Activated T-helper 1 cell treated with anti-CD3 and anti-CD28 coated beads, Interleukin-12 subunit alpha, Interleukin-12 subunit beta, Interleukin-2, Interleukin-4 antibody, amounts not matched to agents 30 ng/mL and 10 ng/mL and 1 ng/mL, durations not matched to agents 14 hours and 24 hours and 36 hours (primary cell): Measurements from ENCODE around the gene KATNBL1. TPM values are rescaled to one million over a fixed set of nuclear protein-coding genes. Genes with fewer than 3 reads are reported as not detected.
A peak's percentile ranks its signal among the peaks of the same experiment; 100 is the strongest.
"Not testable (repeated sequence)": the region's sequence is repeated elsewhere in the genome, so short reads cannot be mapped to it uniquely, and the experiment has no call there.

Experiments used
- DNase-seq: peaks from one replicate; pipeline ENCODE4 v3.0.0; 2021; ENCODE audit warnings: low spot score
- H3K27ac Mint-ChIP-seq: one replicate; pipeline ENCODE4 v1.8.0; 2021; ENCODE audit warnings: mild to moderate bottlenecking, mixed read lengths
- H3K27me3 Mint-ChIP-seq: one replicate; pipeline ENCODE4 v1.8.0; 2022; ENCODE audit warnings: mild to moderate bottlenecking, moderate library complexity, mixed read lengths; ENCODE audit not compliant: insufficient read depth
- H3K36me3 Mint-ChIP-seq: one replicate; pipeline ENCODE4 v1.8.0; 2021; ENCODE audit warnings: low read depth, mixed read lengths
- H3K4me1 Mint-ChIP-seq: one replicate; pipeline ENCODE4 v1.8.0; 2021; ENCODE audit warnings: low read depth, mixed read lengths
- H3K4me3 Mint-ChIP-seq: one replicate; pipeline ENCODE4 v1.8.0; 2021; ENCODE audit warnings: mild to moderate bottlenecking, moderate library complexity, mixed read lengths
- H3K9me3 Mint-ChIP-seq: one replicate; pipeline ENCODE4 v1.8.0; 2021; ENCODE audit warnings: mixed read lengths
- intact Hi-C: fragments of 100-400 bp; cut with micrococcal nuclease; formaldehyde crosslinking; loops from one replicate; pipeline ENCODE4 v1.15.1; 2024
- total RNA-seq: library from RNA; stranded (reverse); gene quantifications from 2 replicates; pipeline ENCODE4 v1.2.3, GENCODE V29; 2022

Gene KATNBL1
- total RNA-seq, 1 donor from 2014 or later = 37.6 TPM

DNA sequence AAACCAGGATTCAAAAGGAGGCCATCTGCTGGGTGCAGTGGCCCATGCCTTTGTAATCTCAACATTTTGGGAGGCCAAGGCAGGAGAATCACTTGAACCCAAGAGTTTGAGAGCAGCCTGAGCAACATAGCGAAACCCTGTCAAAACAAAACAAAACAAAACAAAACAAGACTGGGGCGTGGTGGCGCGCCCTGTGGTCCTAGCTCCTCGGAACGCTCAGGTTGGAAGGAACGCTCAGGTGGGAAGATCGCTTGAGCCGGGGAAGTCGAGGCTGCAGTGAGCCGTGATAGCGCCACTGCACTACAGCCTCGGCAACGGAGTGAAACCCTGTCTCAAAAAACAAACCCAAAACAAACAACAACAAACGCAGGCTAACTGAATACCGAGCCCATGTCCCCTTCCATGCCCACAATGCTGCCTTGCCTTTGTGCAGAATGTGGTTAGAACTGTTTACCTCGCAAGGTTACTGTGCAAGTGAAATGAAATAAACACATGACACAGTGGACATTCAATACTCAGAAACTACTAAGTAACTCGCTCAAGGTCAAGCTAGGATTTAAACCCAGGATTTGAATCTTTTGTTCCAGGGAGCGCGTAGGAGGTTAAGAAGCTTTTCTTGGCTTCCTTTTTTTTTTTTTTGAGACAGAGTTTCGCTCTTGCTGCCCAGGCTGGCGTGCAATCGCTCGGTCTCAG lies 14.2 kb upstream of the KATNBL1 start:
- intact Hi-C loops = loop anchor here (1.0 to 5.0 kb wide), 5 partner anchors 15 to 1323 kb away; partner anchors contain the start of genes DPH6, NOP10, NUTM1 and ZNF770
- Mint-ChIP-seq H3K4me3 (peak overlapping the region; percentile 90), H3K36me3 (peaks cover 24% of the 10 kb centered on the region), H3K4me1 (peaks cover 35% of the 10 kb centered on the region), H3K27ac (peak overlapping the region; percentile 98), H3K27me3 (no peaks in the 10 kb centered on the region), H3K9me3 (no peaks in the 10 kb centered on the region)
- DNase-seq = no peak

DNA sequence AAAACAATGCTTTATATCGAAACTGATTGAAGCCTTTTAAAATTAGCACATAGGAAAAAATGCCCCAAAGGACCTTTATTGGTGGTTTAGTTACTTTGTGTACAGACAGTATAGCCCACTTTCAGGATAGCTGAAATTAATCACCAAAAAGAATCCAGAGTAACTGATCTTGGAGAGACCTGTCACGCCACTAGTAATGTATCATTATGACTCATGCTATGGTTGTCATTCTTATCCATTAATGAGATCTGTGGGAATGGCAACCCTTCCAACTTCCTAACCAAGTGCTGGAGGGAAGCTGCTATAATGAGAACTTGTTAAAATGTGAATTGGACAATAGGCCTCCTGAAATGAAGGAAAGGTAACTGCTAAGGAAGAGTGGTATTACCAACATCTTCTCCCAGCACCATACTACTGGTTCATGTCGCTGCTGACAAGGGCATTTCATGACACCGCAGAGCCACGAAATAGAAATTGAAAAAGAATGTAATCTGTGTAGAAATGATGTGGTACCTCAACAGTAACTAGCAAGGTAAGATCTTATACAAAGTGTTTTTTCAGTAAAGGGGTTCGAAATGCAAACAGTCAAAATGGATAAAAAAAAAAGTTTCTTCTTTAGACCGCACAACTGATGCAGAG lies 7.8 kb upstream of the KATNBL1 start:
- intact Hi-C loops = no loop called here
- H3K36me3 Mint-ChIP-seq = no peaks in the 10 kb centered on the region
- no peak for DNase-seq
- H3K4me1 Mint-ChIP-seq = no peaks in the 10 kb centered on the region
- H3K27me3 Mint-ChIP-seq = peaks cover 8% of the 10 kb centered on the region
- no peak overlapping the region for H3K4me3 Mint-ChIP-seq
- no peaks in the 10 kb centered on the region for H3K9me3 Mint-ChIP-seq
- H3K27ac Mint-ChIP-seq = no peak overlapping the region

GRCh38 chr15:34216527-34217270 lies 6.8 kb upstream of the KATNBL1 start:
- intact Hi-C loops = no loop called here
- Mint-ChIP-seq H3K9me3 (no peaks in the 10 kb centered on the region), H3K27ac (no peak overlapping the region), H3K27me3 (peaks cover 8% of the 10 kb centered on the region), H3K36me3 (no peaks in the 10 kb centered on the region), H3K4me1 (no peaks in the 10 kb centered on the region), H3K4me3 (no peak overlapping the region)
- DNase-seq = no peak

- Mint-ChIP-seq H3K4me3 (no peak overlapping the region), H3K27ac (no peak overlapping the region), H3K27me3 (peaks cover 8% of the 10 kb centered on the region), H3K9me3 (no peaks in the 10 kb centered on the region), H3K36me3 (no peaks in the 10 kb centered on the region), H3K4me1 (peaks cover 10% of the 10 kb centered on the region)
- DNase-seq = no peak
- intact Hi-C loops = loop anchor here (5.0 kb wide), 1 partner anchor 223 kb away; the partner anchor contains the start of gene GOLGA8A
These were observed 4.2 kb upstream of the KATNBL1 start for GRCh38 chr15:34214135-34214534.

GRCh38 chr15:34213690-34214089 lies 3.8 kb upstream of the KATNBL1 start:
- Mint-ChIP-seq H3K27ac (no peak overlapping the region), H3K9me3 (no peaks in the 10 kb centered on the region), H3K4me1 (peaks cover 14% of the 10 kb centered on the region), H3K36me3 (no peaks in the 10 kb centered on the region), H3K27me3 (peaks cover 8% of the 10 kb centered on the region), H3K4me3 (no peak overlapping the region)
- no peak for DNase-seq
- intact Hi-C loops = loop anchor here (5.0 kb wide), 1 partner anchor 224 kb away; the partner anchor contains the start of gene GOLGA8A

GRCh38 chr15:34206011-34206410 lies 3.9 kb downstream of the KATNBL1 start:
- peaks cover 42% of the 10 kb centered on the region for H3K4me1 Mint-ChIP-seq
- H3K4me3 Mint-ChIP-seq = no peak overlapping the region
- no peak overlapping the region for H3K27ac Mint-ChIP-seq
- no peaks in the 10 kb centered on the region for H3K9me3 Mint-ChIP-seq
- peaks cover 14% of the 10 kb centered on the region for H3K36me3 Mint-ChIP-seq
- DNase-seq = no peak
- H3K27me3 Mint-ChIP-seq = no peaks in the 10 kb centered on the region
- intact Hi-C loops = no loop called here

DNA sequence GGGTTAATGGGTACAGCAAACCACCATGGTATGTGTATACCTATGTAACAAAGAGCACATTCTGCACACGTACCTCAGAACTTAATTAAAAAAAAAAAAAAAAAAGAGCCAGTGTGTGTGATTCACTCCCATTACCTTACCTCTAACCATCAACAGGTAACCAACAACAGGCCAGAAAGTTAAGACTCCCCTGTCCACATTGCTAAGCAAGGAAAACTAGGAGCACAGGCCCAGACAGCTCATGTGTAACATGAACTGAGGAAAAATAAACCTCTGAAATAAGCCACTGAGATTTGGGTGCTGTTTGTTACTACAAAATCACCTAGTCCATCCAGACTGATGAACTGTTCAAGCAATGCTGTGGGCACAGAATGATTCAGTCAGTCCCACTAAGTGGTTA lies 6.0 kb downstream of the KATNBL1 start:
- DNase-seq = no peak
- peaks cover 31% of the 10 kb centered on the region for H3K4me1 Mint-ChIP-seq
- intact Hi-C loops = no loop called here
- no peak overlapping the region for H3K27ac Mint-ChIP-seq
- no peak overlapping the region for H3K4me3 Mint-ChIP-seq
- H3K27me3 Mint-ChIP-seq = no peaks in the 10 kb centered on the region
- peaks cover 26% of the 10 kb centered on the region for H3K36me3 Mint-ChIP-seq
- H3K9me3 Mint-ChIP-seq = no peaks in the 10 kb centered on the region

DNA sequence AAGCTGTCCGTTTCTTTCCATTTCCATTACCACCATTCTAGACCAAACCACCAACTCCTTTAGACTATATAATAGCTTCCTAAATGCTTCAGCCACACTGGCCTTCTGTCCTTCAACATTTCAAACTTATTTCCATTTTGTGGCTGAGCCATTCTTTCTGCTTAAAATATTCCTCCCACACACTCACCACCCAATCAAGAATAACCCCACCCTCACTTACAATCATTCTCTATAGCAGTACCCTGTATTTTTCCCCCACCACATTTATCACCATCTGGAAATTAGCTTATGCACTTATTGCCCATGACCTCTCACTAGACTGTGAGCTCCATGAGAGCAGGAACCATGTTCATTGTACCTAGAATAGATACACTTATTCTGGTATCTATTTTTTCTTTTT lies 6.6 kb downstream of the KATNBL1 start:
- Mint-ChIP-seq H3K4me1 (peaks cover 26% of the 10 kb centered on the region), H3K36me3 (peaks cover 28% of the 10 kb centered on the region), H3K27me3 (no peaks in the 10 kb centered on the region), H3K27ac (no peak overlapping the region), H3K9me3 (no peaks in the 10 kb centered on the region), H3K4me3 (no peak overlapping the region)
- intact Hi-C loops = no loop called here
- DNase-seq = no peak

- not testable (repeated sequence) for H3K9me3 Mint-ChIP-seq
These were observed 16.6 kb downstream of the KATNBL1 start for GRCh38 chr15:34193272-34193671.

DNA sequence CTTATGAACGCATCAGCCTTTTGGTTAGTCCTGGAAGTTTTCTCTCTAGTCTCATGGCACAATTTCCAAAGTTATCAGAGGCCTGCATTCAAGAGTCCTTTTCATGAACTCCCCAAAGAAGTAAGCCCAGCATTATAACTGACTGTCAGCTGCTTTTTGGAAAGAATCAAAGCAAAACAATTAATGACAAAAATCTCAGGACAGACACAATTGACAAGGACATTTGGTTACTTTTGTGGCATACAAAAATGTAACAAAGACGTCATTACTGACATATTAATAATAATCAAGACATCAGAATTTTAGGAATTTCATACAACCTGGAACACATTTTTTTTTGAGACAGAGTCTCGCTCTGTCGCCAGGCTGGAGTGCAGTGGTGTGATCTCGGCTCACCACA lies 21.2 kb downstream of the KATNBL1 start:
- peaks cover 12% of the 10 kb centered on the region for H3K36me3 Mint-ChIP-seq
- DNase-seq = no peak
- no peaks in the 10 kb centered on the region for H3K4me1 Mint-ChIP-seq

More at GRCh38 chr15:34193272-34193671, 16.6 kb downstream of the KATNBL1 start:
- H3K27me3 Mint-ChIP-seq, H3K4me3 Mint-ChIP-seq, H3K27ac Mint-ChIP-seq, intact Hi-C loops, H3K4me1 Mint-ChIP-seq, H3K36me3 Mint-ChIP-seq, DNase-seq: not testable (repeated sequence)

DNA sequence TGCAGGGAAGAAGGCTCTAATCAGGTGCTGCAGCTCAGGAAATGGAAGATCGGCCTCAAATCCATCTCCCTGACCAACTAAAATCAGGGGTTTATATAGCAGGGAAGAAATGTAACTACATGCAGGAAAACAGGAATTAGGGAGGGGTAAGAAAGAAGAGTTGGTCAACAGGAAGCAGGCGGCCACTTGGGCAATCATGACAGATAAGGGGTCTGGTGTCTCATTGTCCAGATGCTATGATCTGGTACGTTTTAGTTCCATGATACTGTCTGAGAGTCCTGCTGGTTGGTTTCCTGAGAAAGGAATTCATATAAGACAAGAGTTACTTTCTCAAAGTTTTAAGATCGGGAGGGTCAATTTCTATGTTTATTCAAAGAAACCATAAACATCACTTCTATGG lies 24.2 kb downstream of the KATNBL1 start:
- DNase-seq = no peak
- H3K4me3 Mint-ChIP-seq = no peak overlapping the region
- peaks cover 14% of the 10 kb centered on the region for H3K36me3 Mint-ChIP-seq
- no peaks in the 10 kb centered on the region for H3K27me3 Mint-ChIP-seq
- H3K4me1 Mint-ChIP-seq = no peaks in the 10 kb centered on the region
- H3K9me3 Mint-ChIP-seq = no peaks in the 10 kb centered on the region
- no peak overlapping the region for H3K27ac Mint-ChIP-seq
- intact Hi-C loops = no loop called here

More for the DNA sequence above, 21.2 kb downstream of the KATNBL1 start:
- no peaks in the 10 kb centered on the region for H3K27me3 Mint-ChIP-seq
- H3K4me3 Mint-ChIP-seq = no peak overlapping the region
- H3K9me3 Mint-ChIP-seq = no peaks in the 10 kb centered on the region
- intact Hi-C loops = no loop called here
- no peak overlapping the region for H3K27ac Mint-ChIP-seq

- no peaks in the 10 kb centered on the region for H3K27me3 Mint-ChIP-seq
- peaks cover 15% of the 10 kb centered on the region for H3K36me3 Mint-ChIP-seq
- no peak overlapping the region for H3K27ac Mint-ChIP-seq
- H3K4me1 Mint-ChIP-seq = no peaks in the 10 kb centered on the region
- DNase-seq = no peak
- peaks cover 2% of the 10 kb centered on the region for H3K9me3 Mint-ChIP-seq
- intact Hi-C loops = no loop called here
- H3K4me3 Mint-ChIP-seq = no peak overlapping the region
These were observed 27.0 kb downstream of the KATNBL1 start for GRCh38 chr15:34182942-34183341.

- H3K9me3 Mint-ChIP-seq = peaks cover 6% of the 10 kb centered on the region
These were observed 30.7 kb downstream of the KATNBL1 start for GRCh38 chr15:34179234-34179633.

More at GRCh38 chr15:34179234-34179633, 30.7 kb downstream of the KATNBL1 start:
- H3K4me1 Mint-ChIP-seq = no peaks in the 10 kb centered on the region
- no peaks in the 10 kb centered on the region for H3K27me3 Mint-ChIP-seq
- intact Hi-C loops = no loop called here
- H3K27ac Mint-ChIP-seq = no peak overlapping the region
- DNase-seq = no peak
- peaks cover 8% of the 10 kb centered on the region for H3K36me3 Mint-ChIP-seq
- no peak overlapping the region for H3K4me3 Mint-ChIP-seq
